HuH-7.5 (cell line): Measurements from ENCODE around the gene DLX3.

Experiments used
- DNase-seq: peaks from one replicate; pipeline ENCODE4 v3.0.0; 2011; ENCODE audit warnings: low spot score

DLX3 gene

GRCh38 chr17:49992191-49992932 is 2.7 kb downstream of the DLX3 start:
- no peak for DNase-seq

- no peak for DNase-seq
Observed at GRCh38 chr17:49991409-49991808, 3.6 kb downstream of the DLX3 start.

- DNase-seq: no peak
Observed at GRCh38 chr17:49990921-49991320, 4.1 kb downstream of the DLX3 start.

GRCh38 chr17:49990331-49990730 is 4.7 kb downstream of the DLX3 start:
- no peak for DNase-seq

GRCh38 chr17:49989518-49989880 is 5.5 kb downstream of the DLX3 start:
- no peak for DNase-seq

- DNase-seq: peak; percentile 15
Observed at GRCh38 chr17:49987681-49988441, 7.2 kb downstream of the DLX3 start.

- no peak for DNase-seq
Observed at GRCh38 chr17:49987290-49987585, 7.8 kb downstream of the DLX3 start.

GRCh38 chr17:49986396-49987289 is 8.4 kb downstream of the DLX3 start:
- no peak for DNase-seq

GRCh38 chr17:49985310-49985990 is 9.6 kb downstream of the DLX3 start:
- DNase-seq: no peak

GRCh38 chr17:49984776-49985175 is 10.2 kb downstream of the DLX3 start:
- no peak for DNase-seq

GRCh38 chr17:49984283-49984682 is 10.7 kb downstream of the DLX3 start:
- DNase-seq: no peak

GRCh38 chr17:49980703-49981197 is 14.3 kb downstream of the DLX3 start:
- DNase-seq: no peak

- DNase-seq: no peak
Observed at GRCh38 chr17:49979748-49980479, 15.1 kb downstream of the DLX3 start.

- DNase-seq: no peak
Observed at GRCh38 chr17:49978501-49978900, 16.5 kb downstream of the DLX3 start.

GRCh38 chr17:49977463-49978389 is 17.3 kb downstream of the DLX3 start:
- no peak for DNase-seq

- DNase-seq: no peak
Observed at GRCh38 chr17:49976828-49977202, 18.2 kb downstream of the DLX3 start.

GRCh38 chr17:49976163-49976827 is 18.7 kb downstream of the DLX3 start:
- no peak for DNase-seq

GRCh38 chr17:49975531-49975930 is 19.5 kb downstream of the DLX3 start:
- DNase-seq: no peak

- DNase-seq: no peak
Observed at GRCh38 chr17:49973271-49973615, 21.8 kb downstream of the DLX3 start.
